ENCODE measurements around the gene NFKBIL1.

DNA sequence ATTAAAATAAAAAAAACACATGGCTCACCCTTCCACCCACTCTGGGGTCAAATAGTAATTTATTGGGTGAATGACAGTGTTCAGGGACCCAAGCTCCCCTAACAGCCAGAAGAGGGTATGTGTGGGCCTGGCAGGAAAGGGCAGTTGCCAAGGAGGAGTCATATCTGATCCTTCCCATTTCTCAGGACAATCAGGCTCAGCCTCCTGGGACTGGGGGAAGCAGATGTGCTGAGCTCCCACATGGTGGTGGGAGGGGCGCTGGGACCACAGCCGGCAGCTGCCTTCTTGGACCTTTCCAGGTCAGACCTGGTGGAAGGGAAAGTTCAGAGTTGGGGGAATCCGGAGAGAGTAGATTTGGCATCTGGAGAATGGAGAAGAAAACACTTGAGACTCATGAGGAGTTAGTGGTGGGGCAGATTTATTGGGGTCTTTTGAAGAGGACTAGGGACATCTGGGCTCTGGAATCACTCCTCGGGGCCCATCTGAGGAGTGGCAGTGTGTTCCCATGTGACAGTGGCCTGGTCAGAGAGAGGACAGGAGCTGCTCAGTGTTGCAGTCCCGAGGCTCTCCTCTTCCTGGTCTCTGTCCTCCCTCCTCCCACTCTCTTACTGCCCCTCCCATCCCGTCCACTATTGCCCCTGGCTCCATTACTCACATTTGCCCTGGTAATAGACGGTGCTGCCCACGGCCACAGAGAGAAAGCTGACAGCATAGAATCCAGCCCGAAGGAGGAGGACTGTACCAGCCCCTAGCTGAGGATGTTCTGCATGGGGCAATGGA lies 41.7 kb downstream of the NFKBIL1 start:
- TF ChIP-seq CTCF (IDR thresholded peaks at IDR 0.05), result no peak
- no peak for TF ChIP-seq POLR2A (IDR thresholded peaks at IDR 0.05)

All from testis (tissue), 2 donors.